Coronary artery (tissue), 2 donors: ENCODE results near the gene TNFRSF6B.

Experiments
- DNase-seq: peaks from one replicate; pipeline ENCODE4 v3.0.0-alpha.2; 2017; ENCODE audit warnings: low spot score
- H3K27ac ChIP-seq, 2 donors: fragments of 200-600 bp; sonication (generic); one replicate each; pipeline ENCODE4 v1.5.1; 2016 to 2019
- H3K4me3 ChIP-seq: fragments of 200-600 bp; sonication (generic); 2 replicates; pipeline ENCODE4 v1.5.1; 2016; ENCODE audit warnings: mild to moderate bottlenecking, moderate library complexity
- CTCF ChIP-seq: fragments of 200-600 bp; sonication (generic); IDR thresholded peaks from one replicate; pipeline ENCODE4 v1.5.1; 2019; ENCODE audit warnings: antibody characterized with exemption

The TNFRSF6B gene

GRCh38 chr20:63698739-63699465 is 2.5 kb downstream of the TNFRSF6B start:
- DNase-seq: peak; percentile 81
- TF ChIP-seq CTCF: no peak
- peak overlapping the region; percentile 18 to 83 for H3K27ac ChIP-seq
- peak overlapping the region; percentile 31 for H3K4me3 ChIP-seq

GRCh38 chr20:63699466-63700198 is 3.2 kb downstream of the TNFRSF6B start:
- DNase-seq: peak; percentile 73
- Histone ChIP-seq H3K4me3 (peak overlapping the region; percentile 31), H3K27ac (peak overlapping the region; percentile 18 to 83)
- no peak for TF ChIP-seq CTCF

- TF ChIP-seq CTCF: no peak
- peak; percentile 73 for DNase-seq
- H3K4me3 ChIP-seq: no peak overlapping the region
- peak overlapping the region in 1 of 2 donors; percentile 83 for H3K27ac ChIP-seq
Measured at GRCh38 chr20:63700199-63701050, 4.0 kb downstream of the TNFRSF6B start.

- H3K27ac ChIP-seq: no peak overlapping the region
Measured at GRCh38 chr20:63701051-63701328, 4.5 kb downstream of the TNFRSF6B start.

GRCh38 chr20:63701329-63702035 is 5.0 kb downstream of the TNFRSF6B start:
- Histone ChIP-seq H3K4me3 (no peak overlapping the region), H3K27ac (no peak overlapping the region)
- no peak for TF ChIP-seq CTCF
- DNase-seq: peak; percentile 73

More at GRCh38 chr20:63701051-63701328, 4.5 kb downstream of the TNFRSF6B start:
- DNase-seq: no peak
- no peak for TF ChIP-seq CTCF
- H3K4me3 ChIP-seq: no peak overlapping the region

GRCh38 chr20:63702036-63702665 is 5.7 kb downstream of the TNFRSF6B start:
- TF ChIP-seq CTCF: no peak
- peak; percentile 65 for DNase-seq

More at GRCh38 chr20:63702036-63702665, 5.7 kb downstream of the TNFRSF6B start:
- Histone ChIP-seq H3K27ac (no peak overlapping the region), H3K4me3 (no peak overlapping the region)
